ENCODE results near the gene LYZ. TPM values are rescaled to one million over a fixed set of nuclear protein-coding genes. Genes with fewer than 3 reads are reported as not detected.

Gene LYZ
- total RNA-seq, 1 experiment from 2014 or later = 1.3 TPM

DNA sequence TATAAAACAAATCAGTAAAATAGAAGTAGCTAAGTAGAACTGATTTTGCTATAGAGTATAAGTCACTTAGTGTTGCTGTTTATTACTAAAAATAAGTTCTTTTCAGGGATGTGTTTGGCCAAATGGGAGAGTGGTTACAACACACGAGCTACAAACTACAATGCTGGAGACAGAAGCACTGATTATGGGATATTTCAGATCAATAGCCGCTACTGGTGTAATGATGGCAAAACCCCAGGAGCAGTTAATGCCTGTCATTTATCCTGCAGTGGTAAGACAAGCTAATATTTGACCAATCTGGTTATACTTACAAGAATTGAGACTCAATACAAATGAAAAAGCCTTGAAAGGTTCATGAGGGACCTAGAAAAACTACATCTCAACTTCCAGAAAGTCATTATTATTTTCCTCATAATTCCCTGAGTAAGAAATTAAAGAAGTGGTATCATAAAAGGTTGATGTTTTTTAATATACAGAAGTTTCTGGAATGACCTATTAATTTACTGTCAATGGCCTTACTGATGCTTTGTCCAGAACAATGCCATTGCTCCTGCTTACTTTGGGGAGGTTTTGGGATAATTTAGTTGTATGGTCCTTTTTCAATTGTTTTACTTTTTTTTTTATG lies 1.9 kb downstream of the LYZ start:
- TF ChIP-seq, protein P1, sequence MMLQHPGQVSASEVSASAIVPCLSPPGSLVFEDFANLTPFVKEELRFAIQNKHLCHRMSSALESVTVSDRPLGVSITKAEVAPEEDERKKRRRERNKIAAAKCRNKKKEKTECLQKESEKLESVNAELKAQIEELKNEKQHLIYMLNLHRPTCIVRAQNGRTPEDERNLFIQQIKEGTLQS (IDR thresholded peaks at IDR 0.05) = no peak
- TF ChIP-seq SRF (IDR thresholded peaks at IDR 0.05; ENCODE audit: low read depth) (no peak), SP1 (IDR thresholded peaks at IDR 0.05; ENCODE audit: low read depth) (no peak), ZNF274 (IDR thresholded peaks at IDR 0.05; ENCODE audit: low read depth, low read length) (no peak), FOSL1 (IDR thresholded peaks at IDR 0.05; ENCODE audit: low read depth) (no peak), POLR2A (IDR thresholded peaks at IDR 0.05; ENCODE audit: borderline replicate concordance, extremely low read depth, insufficient read depth, insufficient read length) (no peak), SIN3A (IDR thresholded peaks at IDR 0.05; ENCODE audit: low read depth) (no peak), YY1 (IDR thresholded peaks at IDR 0.05; ENCODE audit: extremely low read depth, insufficient replicate concordance, low read depth, low read length) (no peak), POLR2AphosphoS5 (IDR thresholded peaks at IDR 0.05; ENCODE audit: low read depth, low read length) (no peak), EGR1 (IDR thresholded peaks at IDR 0.05; ENCODE audit: low read depth) (no peak), CEBPB (IDR thresholded peaks at IDR 0.05; ENCODE audit: low read depth) (no peak), EZH2phosphoT487 (IDR thresholded peaks at IDR 0.05; ENCODE audit: borderline replicate concordance) (no peak), CBX3 (IDR thresholded peaks at IDR 0.05; ENCODE audit: low read depth) (no peak), JUND (IDR thresholded peaks at IDR 0.05) (no peak)
- TF ChIP-seq, protein P2, sequence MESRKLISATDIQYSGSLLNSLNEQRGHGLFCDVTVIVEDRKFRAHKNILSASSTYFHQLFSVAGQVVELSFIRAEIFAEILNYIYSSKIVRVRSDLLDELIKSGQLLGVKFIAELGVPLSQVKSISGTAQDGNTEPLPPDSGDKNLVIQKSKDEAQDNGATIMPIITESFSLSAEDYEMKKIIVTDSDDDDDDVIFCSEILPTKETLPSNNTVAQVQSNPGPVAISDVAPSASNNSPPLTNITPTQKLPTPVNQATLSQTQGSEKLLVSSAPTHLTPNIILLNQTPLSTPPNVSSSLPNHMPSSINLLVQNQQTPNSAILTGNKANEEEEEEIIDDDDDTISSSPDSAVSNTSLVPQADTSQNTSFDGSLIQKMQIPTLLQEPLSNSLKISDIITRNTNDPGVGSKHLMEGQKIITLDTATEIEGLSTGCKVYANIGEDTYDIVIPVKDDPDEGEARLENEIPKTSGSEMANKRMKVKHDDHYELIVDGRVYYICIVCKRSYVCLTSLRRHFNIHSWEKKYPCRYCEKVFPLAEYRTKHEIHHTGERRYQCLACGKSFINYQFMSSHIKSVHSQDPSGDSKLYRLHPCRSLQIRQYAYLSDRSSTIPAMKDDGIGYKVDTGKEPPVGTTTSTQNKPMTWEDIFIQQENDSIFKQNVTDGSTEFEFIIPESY (IDR thresholded peaks at IDR 0.05; ENCODE audit: extremely low read depth, insufficient replicate concordance, low read length) = no peak
- TF ChIP-seq, protein P3, sequence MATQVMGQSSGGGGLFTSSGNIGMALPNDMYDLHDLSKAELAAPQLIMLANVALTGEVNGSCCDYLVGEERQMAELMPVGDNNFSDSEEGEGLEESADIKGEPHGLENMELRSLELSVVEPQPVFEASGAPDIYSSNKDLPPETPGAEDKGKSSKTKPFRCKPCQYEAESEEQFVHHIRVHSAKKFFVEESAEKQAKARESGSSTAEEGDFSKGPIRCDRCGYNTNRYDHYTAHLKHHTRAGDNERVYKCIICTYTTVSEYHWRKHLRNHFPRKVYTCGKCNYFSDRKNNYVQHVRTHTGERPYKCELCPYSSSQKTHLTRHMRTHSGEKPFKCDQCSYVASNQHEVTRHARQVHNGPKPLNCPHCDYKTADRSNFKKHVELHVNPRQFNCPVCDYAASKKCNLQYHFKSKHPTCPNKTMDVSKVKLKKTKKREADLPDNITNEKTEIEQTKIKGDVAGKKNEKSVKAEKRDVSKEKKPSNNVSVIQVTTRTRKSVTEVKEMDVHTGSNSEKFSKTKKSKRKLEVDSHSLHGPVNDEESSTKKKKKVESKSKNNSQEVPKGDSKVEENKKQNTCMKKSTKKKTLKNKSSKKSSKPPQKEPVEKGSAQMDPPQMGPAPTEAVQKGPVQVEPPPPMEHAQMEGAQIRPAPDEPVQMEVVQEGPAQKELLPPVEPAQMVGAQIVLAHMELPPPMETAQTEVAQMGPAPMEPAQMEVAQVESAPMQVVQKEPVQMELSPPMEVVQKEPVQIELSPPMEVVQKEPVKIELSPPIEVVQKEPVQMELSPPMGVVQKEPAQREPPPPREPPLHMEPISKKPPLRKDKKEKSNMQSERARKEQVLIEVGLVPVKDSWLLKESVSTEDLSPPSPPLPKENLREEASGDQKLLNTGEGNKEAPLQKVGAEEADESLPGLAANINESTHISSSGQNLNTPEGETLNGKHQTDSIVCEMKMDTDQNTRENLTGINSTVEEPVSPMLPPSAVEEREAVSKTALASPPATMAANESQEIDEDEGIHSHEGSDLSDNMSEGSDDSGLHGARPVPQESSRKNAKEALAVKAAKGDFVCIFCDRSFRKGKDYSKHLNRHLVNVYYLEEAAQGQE (IDR thresholded peaks at IDR 0.05; ENCODE audit: low read depth) = no peak
- no peak overlapping the region for H3K9ac ChIP-seq (ENCODE audit: low read length)
- H3K79me2 ChIP-seq (ENCODE audit: insufficient read depth, low read length) = no peaks in the 10 kb centered on the region
- no peak overlapping the region for H3K27ac ChIP-seq (ENCODE audit: low read depth, low read length)
- no peaks in the 10 kb centered on the region for H3K36me3 ChIP-seq (ENCODE audit: control insufficient read depth in 1 of 2, insufficient read depth in 2 of 2, low read length in 2 of 2)
- BruUV-seq (replicated peaks) = no TSS peak
- H3K4me3 ChIP-seq (replicated peaks in 1 of 2; ENCODE audit: low read depth in 1 of 2, low read length in 2 of 2) = no peak overlapping the region
- H4K20me1 ChIP-seq (ENCODE audit: insufficient read depth) = no peaks in the 10 kb centered on the region
- no peak overlapping the region for H3K4me2 ChIP-seq (ENCODE audit: low read length)
- intact Hi-C loops (cut with micrococcal nuclease) = loop anchor here (10.0 kb wide), 2 partner anchors 195 to 525 kb away; no protein-coding TSS in a partner anchor
- no peaks in the 10 kb centered on the region for H3K9me2 ChIP-seq (ENCODE audit: insufficient read depth)
- H2AFZ ChIP-seq (ENCODE audit: low read depth, low read length, poor library complexity, severe bottlenecking) = no peak overlapping the region
- RAD21 ChIA-PET (ENCODE audit: low non-redundant PET in 1 of 2, low total read pairs in 2 of 2, uncharacterized antibody in 2 of 2, unreplicated experiment in 2 of 2) = no interaction called here
- H3K9me3 ChIP-seq (ENCODE audit: control insufficient read depth in 1 of 2, insufficient read depth in 1 of 2, low read depth in 1 of 2, low read length in 2 of 2) = no peaks in the 10 kb centered on the region
- POLR2A ChIA-PET = no interaction called here
- no peaks in the 10 kb centered on the region for H3K27me3 ChIP-seq (ENCODE audit: insufficient read depth, low read length)
- DNase-seq (ENCODE audit: low read depth, low spot score) (no peak), ATAC-seq (no peak)
- CTCF ChIA-PET = no interaction called here
- H3K4me1 ChIP-seq (ENCODE audit: control insufficient read depth in 1 of 2, insufficient read depth in 2 of 2, low read length in 2 of 2) = peaks cover 2 to 6% of the 10 kb centered on the region in 2 experiments; a peak in 1 of 4 replicates
